H1 (cell line): ENCODE measurements around the gene LAMA4. TPM values are rescaled to one million over a fixed set of nuclear protein-coding genes. Genes with fewer than 3 reads are reported as not detected.

Experiments used
- CTCF ChIA-PET: fragments of 300-600 bp; sonication (Branson Sonifier 250); formaldehyde crosslinking; loops from one replicate; lab custom pipeline; 2021; ENCODE audit not compliant: partially characterized antibody; lab: Charles Lee
- POLR2A ChIA-PET: fragments of 300-600 bp; sonication (Branson Sonifier 250); formaldehyde crosslinking; loops from one replicate; lab custom pipeline; 2021; ENCODE audit warnings: inconsistent platforms; ENCODE audit not compliant: partially characterized antibody; lab: Charles Lee
- DNase-seq, 2 experiments: peaks; one replicate each; pipeline versions ENCODE4 v3.0.0 to v3.0.0-alpha.2; 2010 to 2022; ENCODE audit warnings: low spot score in 2 of 2, low read depth in 1 of 2, mixed read lengths in 1 of 2
- FAIRE-seq: peaks from 2 replicates; lab custom pipeline; 2011; peaks lifted over from hg19 to GRCh38; lab: Jason Lieb, UNC
- H2AFZ ChIP-seq: 2 replicates; pipeline ENCODE4 v1.8.1; 2012; ENCODE audit warnings: low read length, inconsistent platforms
- H2AK5ac ChIP-seq: 2 replicates; pipeline ENCODE4 v1.6.1; 2013; ENCODE audit warnings: low read depth, low read length
- H2BK120ac ChIP-seq: replicated peaks from 2 replicates; pipeline ENCODE3; 2013; ENCODE audit warnings: low read depth, low read length, inconsistent platforms
- H2BK12ac ChIP-seq: 2 replicates; pipeline ENCODE4 v1.6.1; 2013; ENCODE audit warnings: low read depth, low read length
- H2BK15ac ChIP-seq: 2 replicates; pipeline ENCODE4 v1.6.1; 2013; ENCODE audit warnings: low read length
- H2BK20ac ChIP-seq: 2 replicates; pipeline ENCODE4 v1.6.1; 2013; ENCODE audit warnings: low read length
- H2BK5ac ChIP-seq: 2 replicates; pipeline ENCODE4 v1.6.1; 2013; ENCODE audit warnings: low read depth, low read length
- H3K14ac ChIP-seq: 2 replicates; pipeline ENCODE4 v1.6.1; 2013; ENCODE audit warnings: inconsistent platforms; ENCODE audit not compliant: insufficient read length
- H3K18ac ChIP-seq: 2 replicates; pipeline ENCODE4 v1.6.1; 2013; ENCODE audit warnings: low read length; ENCODE audit errors: extremely low read depth
- H3K23ac ChIP-seq: 2 replicates; pipeline ENCODE4 v1.6.1; 2013; ENCODE audit warnings: inconsistent platforms; ENCODE audit not compliant: insufficient read length
- H3K23me2 ChIP-seq: 2 replicates; pipeline ENCODE4 v1.6.1; 2013; ENCODE audit warnings: low read depth, low read length
- H3K27ac ChIP-seq: 2 replicates; pipeline ENCODE4 v1.6.1; 2011; ENCODE audit warnings: low read depth, low read length, inconsistent platforms
- H3K27me3 ChIP-seq, 4 experiments: replicated peaks in 1 of 4; 1 replicate in 1 of 4; 2 replicates in 3 of 4; pipeline versions ENCODE4 v1.6.1 to v1.8.1; 2011 to 2013; ENCODE audit warnings: low read length in 3 of 4, mild to moderate bottlenecking in 3 of 4, inconsistent platforms in 2 of 4, mixed read lengths in 2 of 4, moderate library complexity in 1 of 4; ENCODE audit not compliant: control insufficient read depth in 3 of 4, insufficient read depth in 3 of 4; ENCODE audit errors: extremely low read depth in 1 of 4
- H3K36me3 ChIP-seq, 4 experiments: 2 replicates each; pipeline versions ENCODE4 v1.6.1 to v1.8.1; 2011 to 2013; ENCODE audit warnings: mild to moderate bottlenecking in 4 of 4, low read length in 3 of 4, moderate library complexity in 2 of 4, control low read depth in 1 of 4, inconsistent platforms in 1 of 4; ENCODE audit not compliant: insufficient read depth in 4 of 4, control insufficient read depth in 2 of 4
- H3K4ac ChIP-seq: replicated peaks from 2 replicates; pipeline ENCODE3; 2013; ENCODE audit warnings: low read length, low read depth, mixed read lengths, inconsistent platforms; ENCODE audit not compliant: insufficient read length
- H3K4me1 ChIP-seq, 4 experiments: replicated peaks in 1 of 4; 1 replicate in 1 of 4; 2 replicates in 3 of 4; pipeline versions ENCODE4 v1.6.1 to v1.8.1; 2011 to 2013; ENCODE audit warnings: low read length in 3 of 4, inconsistent platforms in 2 of 4, mixed read lengths in 1 of 4; ENCODE audit not compliant: insufficient read depth in 4 of 4, control insufficient read depth in 3 of 4
- H3K4me2 ChIP-seq, 2 experiments: 2 replicates each; pipeline versions ENCODE4 v1.6.1 to v1.8.1; 2011 to 2013; ENCODE audit warnings: low read depth in 2 of 2, low read length in 2 of 2, control low read depth in 1 of 2, inconsistent platforms in 1 of 2, mild to moderate bottlenecking in 1 of 2; ENCODE audit not compliant: insufficient read depth in 1 of 2
- H3K4me3 ChIP-seq, 4 experiments: fragments of 200-600, 300-600 bp in 1 of 4; sonication (generic), shearing (Covaris generic), sonication (Bioruptor Twin) in 1 of 4; 2 replicates each; pipeline versions ENCODE4 v1.5.1 to v1.8.1; 2011 to 2016; ENCODE audit warnings: low read length in 4 of 4, low read depth in 3 of 4, control low read depth in 2 of 4, inconsistent platforms in 2 of 4, mild to moderate bottlenecking in 2 of 4, mixed read lengths in 1 of 4, moderate library complexity in 1 of 4; ENCODE audit not compliant: insufficient read depth in 2 of 4; ENCODE audit errors: extremely low read depth in 1 of 4
- H3K56ac ChIP-seq: replicated peaks from 2 replicates; pipeline ENCODE3; 2013; ENCODE audit warnings: low read depth, mild to moderate bottlenecking, mixed read lengths, low read length, inconsistent platforms; ENCODE audit not compliant: insufficient read length
- H3K79me1 ChIP-seq: 2 replicates; pipeline ENCODE4 v1.6.1; 2013; ENCODE audit warnings: low read depth, low read length, control low read depth
- H3K79me2 ChIP-seq, 2 experiments: 2 replicates each; pipeline versions ENCODE4 v1.6.1 to v1.8.1; 2012 to 2013; ENCODE audit warnings: low read length in 2 of 2, mild to moderate bottlenecking in 2 of 2, inconsistent platforms in 1 of 2; ENCODE audit not compliant: insufficient read depth in 2 of 2, control insufficient read depth in 1 of 2
- H3K9ac ChIP-seq, 4 experiments: replicated peaks in 1 of 4; 1 replicate in 1 of 4; 2 replicates in 3 of 4; pipeline versions ENCODE4 v1.6.1 to v1.8.1; 2011 to 2013; ENCODE audit warnings: low read depth in 3 of 4, low read length in 3 of 4, control low read depth in 2 of 4, mild to moderate bottlenecking in 2 of 4, moderate library complexity in 2 of 4, inconsistent platforms in 1 of 4; ENCODE audit errors: extremely low read depth in 1 of 4
- H3K9me3 ChIP-seq, 2 experiments: 2 replicates each; pipeline versions ENCODE4 v1.6.1 to v1.8.1; 2012 to 2013; ENCODE audit warnings: mild to moderate bottlenecking in 2 of 2, moderate library complexity in 2 of 2, control low read depth in 1 of 2, inconsistent platforms in 1 of 2, low read depth in 1 of 2, low read length in 1 of 2, mixed read lengths in 1 of 2; ENCODE audit not compliant: insufficient read depth in 2 of 2
- H4K20me1 ChIP-seq, 2 experiments: replicated peaks in 1 of 2; 2 replicates each; pipeline versions ENCODE3 to v1.8.1; 2011 to 2013; ENCODE audit warnings: inconsistent platforms in 2 of 2, low read length in 2 of 2, mild to moderate bottlenecking in 1 of 2; ENCODE audit not compliant: insufficient read depth in 2 of 2, control insufficient read depth in 1 of 2
- H4K5ac ChIP-seq: 2 replicates; pipeline ENCODE4 v1.6.1; 2013; ENCODE audit warnings: low read length, low read depth, mixed read lengths, inconsistent platforms; ENCODE audit not compliant: insufficient read length
- H4K8ac ChIP-seq: 2 replicates; pipeline ENCODE4 v1.8.0; 2013; ENCODE audit warnings: mild to moderate bottlenecking, moderate library complexity, low read length, inconsistent platforms; ENCODE audit not compliant: insufficient read depth; ENCODE audit errors: extremely low read depth
- H4K91ac ChIP-seq: replicated peaks from 2 replicates; pipeline ENCODE3; 2013; ENCODE audit warnings: low read length, mixed read lengths, inconsistent platforms; ENCODE audit not compliant: insufficient read length
- CEBPB ChIP-seq: IDR thresholded peaks from 2 replicates; pipeline ENCODE4 v1.6.1; 2012; ENCODE audit warnings: low read depth, low read length
- CTBP2 ChIP-seq: IDR thresholded peaks from 2 replicates; pipeline ENCODE4 v1.7.0; 2011; ENCODE audit warnings: borderline replicate concordance, mild to moderate bottlenecking, moderate library complexity, mixed read lengths, low read length; ENCODE audit not compliant: insufficient read depth, insufficient read length
- EGR1 ChIP-seq: IDR thresholded peaks from 2 replicates; pipeline ENCODE4 v1.6.1; 2011; ENCODE audit warnings: low read depth, low read length, borderline replicate concordance
- FOSL1 ChIP-seq: IDR thresholded peaks from 2 replicates; pipeline ENCODE4 v1.6.1; 2011; ENCODE audit warnings: mild to moderate bottlenecking, low read depth, low read length, moderate library complexity; ENCODE audit not compliant: insufficient read depth
- KDM5A ChIP-seq: fragments of 200-600 bp; IDR thresholded peaks from 2 replicates; pipeline ENCODE4 v1.7.1; 2012; ENCODE audit warnings: mild to moderate bottlenecking, low read length, inconsistent platforms, mixed read lengths
- MAFK ChIP-seq: IDR thresholded peaks from 2 replicates; pipeline ENCODE4 v1.6.1; 2012; ENCODE audit warnings: low read depth, mild to moderate bottlenecking, improper control_type of control experiment, low read length
- PHF8 ChIP-seq: fragments of 200-600 bp; sonication (generic); conservative IDR thresholded peaks from 2 replicates; pipeline ENCODE4 v1.7.1; 2012; ENCODE audit warnings: low read depth, mild to moderate bottlenecking, inconsistent platforms, low read length, moderate library complexity
- POLR2AphosphoS5 ChIP-seq: IDR thresholded peaks from 2 replicates; pipeline ENCODE4 v1.6.1; 2011; ENCODE audit warnings: low read depth, low read length
- POU5F1 ChIP-seq: IDR thresholded peaks from 2 replicates; pipeline ENCODE4 v1.6.1; 2011; ENCODE audit warnings: low read depth, mild to moderate bottlenecking, low read length, moderate library complexity
- RAD21 ChIP-seq, 2 experiments: IDR thresholded peaks in 1 of 2; conservative IDR thresholded peaks in 1 of 2; 2 replicates each; pipeline ENCODE4 v1.6.1; 2011; ENCODE audit warnings: low read depth in 2 of 2, low read length in 2 of 2, improper control_type of control experiment in 1 of 2, inconsistent platforms in 1 of 2, mild to moderate bottlenecking in 1 of 2, moderate library complexity in 1 of 2
- SIX5 ChIP-seq: IDR thresholded peaks from 2 replicates; pipeline ENCODE4 v1.6.1; 2011; ENCODE audit warnings: mild to moderate bottlenecking, low read depth, low read length
- SP2 ChIP-seq: IDR thresholded peaks from 2 replicates; pipeline ENCODE4 v1.6.1; 2012; ENCODE audit warnings: mild to moderate bottlenecking, low read length, inconsistent platforms
- TBP ChIP-seq: IDR thresholded peaks from 2 replicates; pipeline ENCODE4 v1.6.1; 2011; ENCODE audit warnings: low read depth, low read length, improper control_type of control experiment
- polyA plus RNA-seq, 7 experiments: library from polyadenylated mRNA; depleted of rRNA in 3 of 7; stranded (reverse) in 5 of 7; unstranded in 2 of 7; fragments of >200 nt in 5 of 7; fragments of 200-250 nt in 2 of 7; gene quantifications; 1 replicate in 5 of 7; 2 replicates in 1 of 7; 4 replicates in 1 of 7; pipeline versions ENCODE4 v1.2.1 to v1.2.3, GENCODE V29; 2011 to 2013; ENCODE audit warnings: missing spikeins in 2 of 7, mixed read lengths in 2 of 7
- total RNA-seq: library from RNA; stranded (reverse); fragmentation: NEBNext Ultra II Directional; extraction: Animal tissue kit (Norgen Biotek cat#: 25700); gene quantifications from 2 replicates; pipeline ENCODE4 v1.2.1, GENCODE V29; 2021
- TF ChIP-seq, protein P1 (sequence below): IDR thresholded peaks from 2 replicates; pipeline ENCODE4 v1.6.1; 2011; ENCODE audit warnings: low read depth, mild to moderate bottlenecking, low read length; ENCODE audit not compliant: insufficient read depth
- TF ChIP-seq, protein P2 (sequence below): IDR thresholded peaks from 2 replicates; pipeline ENCODE4 v1.6.1; 2012; ENCODE audit warnings: inconsistent platforms

The LAMA4 gene
- total and polyA plus RNA-seq, 2 of the 8 experiments (the other 6 are each of a cell fraction or from before 2014, with no cell fraction given) = 0.95 to 1.5 TPM

DNA sequence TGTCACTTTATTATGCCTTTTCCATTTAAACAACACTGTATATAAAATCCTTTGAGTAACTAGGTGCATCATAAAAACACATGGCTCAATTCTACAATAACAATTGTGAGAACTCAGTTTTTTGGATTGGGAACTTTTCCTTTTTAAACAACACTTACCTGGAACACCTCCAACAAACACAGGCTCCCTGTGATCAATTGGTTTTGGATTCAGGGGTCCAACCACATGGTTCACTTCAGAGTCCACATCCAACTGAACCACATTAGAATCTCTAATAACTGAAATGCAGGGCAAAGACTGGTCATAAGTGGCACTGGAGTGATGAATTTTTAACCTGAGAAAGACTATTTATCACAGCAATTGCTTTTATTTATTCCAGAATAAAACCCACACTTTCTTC, 140.4 kb downstream of the LAMA4 start:
- Histone ChIP-seq H3K56ac (no peak overlapping the region), H2AFZ (no peak overlapping the region), H2BK5ac (no peak overlapping the region), H2BK120ac (no peak overlapping the region), H3K23me2 (no peaks in the 10 kb centered on the region), H2AK5ac (no peak overlapping the region), H3K18ac (no peak overlapping the region), H3K4me1 (no peaks in the 10 kb centered on the region), H4K20me1 (no peaks in the 10 kb centered on the region), H4K5ac (no peak overlapping the region), H3K79me2 (no peaks in the 10 kb centered on the region), H3K27ac (no peak overlapping the region), H3K4ac (no peak overlapping the region), H2BK15ac (no peak overlapping the region), H3K9me3 (no peaks in the 10 kb centered on the region), H3K27me3 (no peaks in the 10 kb centered on the region), H3K4me3 (no peak overlapping the region), H3K79me1 (no peaks in the 10 kb centered on the region), H3K36me3 (no peaks in the 10 kb centered on the region), H2BK12ac (no peak overlapping the region), H3K4me2 (no peak overlapping the region), H3K14ac (no peak overlapping the region), H4K91ac (no peak overlapping the region), H4K8ac (no peak overlapping the region), H2BK20ac (no peak overlapping the region), H3K23ac (no peak overlapping the region), H3K9ac (no peak overlapping the region)
- FAIRE-seq (no peak), DNase-seq (no peak)
- ChIA-PET POLR2A (no interaction called here), CTCF (no interaction called here)
- TF ChIP-seq EGR1 (no peak), RAD21 (IDR thresholded peaks at IDR 0.05 in 1 of 2, conservative IDR thresholded peaks at IDR 0.05 in 1 of 2; ENCODE audit: low read depth in 2 of 2, low read length in 2 of 2) (no peak), POLR2AphosphoS5 (no peak), CTBP2 (no peak), PHF8 (no peak), POU5F1 (no peak), KDM5A (no peak), FOSL1 (no peak), SP2 (no peak), CEBPB (no peak), SIX5 (no peak), MAFK (no peak), TBP (no peak)
- TF ChIP-seq, protein P1, sequence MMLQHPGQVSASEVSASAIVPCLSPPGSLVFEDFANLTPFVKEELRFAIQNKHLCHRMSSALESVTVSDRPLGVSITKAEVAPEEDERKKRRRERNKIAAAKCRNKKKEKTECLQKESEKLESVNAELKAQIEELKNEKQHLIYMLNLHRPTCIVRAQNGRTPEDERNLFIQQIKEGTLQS = no peak
- TF ChIP-seq, protein P2, sequence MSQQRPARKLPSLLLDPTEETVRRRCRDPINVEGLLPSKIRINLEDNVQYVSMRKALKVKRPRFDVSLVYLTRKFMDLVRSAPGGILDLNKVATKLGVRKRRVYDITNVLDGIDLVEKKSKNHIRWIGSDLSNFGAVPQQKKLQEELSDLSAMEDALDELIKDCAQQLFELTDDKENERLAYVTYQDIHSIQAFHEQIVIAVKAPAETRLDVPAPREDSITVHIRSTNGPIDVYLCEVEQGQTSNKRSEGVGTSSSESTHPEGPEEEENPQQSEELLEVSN = no peak
